ENCODE results near the gene MCAT. TPM values are rescaled to one million over a fixed set of nuclear protein-coding genes. Genes with fewer than 3 reads are reported as not detected.
"Not testable (repeated sequence)": the region's sequence is repeated elsewhere in the genome, so short reads cannot be mapped to it uniquely, and the experiment has no call there.

The MCAT gene
- total RNA-seq, 1 donor from 2014 or later, result 11.5 TPM

DNA sequence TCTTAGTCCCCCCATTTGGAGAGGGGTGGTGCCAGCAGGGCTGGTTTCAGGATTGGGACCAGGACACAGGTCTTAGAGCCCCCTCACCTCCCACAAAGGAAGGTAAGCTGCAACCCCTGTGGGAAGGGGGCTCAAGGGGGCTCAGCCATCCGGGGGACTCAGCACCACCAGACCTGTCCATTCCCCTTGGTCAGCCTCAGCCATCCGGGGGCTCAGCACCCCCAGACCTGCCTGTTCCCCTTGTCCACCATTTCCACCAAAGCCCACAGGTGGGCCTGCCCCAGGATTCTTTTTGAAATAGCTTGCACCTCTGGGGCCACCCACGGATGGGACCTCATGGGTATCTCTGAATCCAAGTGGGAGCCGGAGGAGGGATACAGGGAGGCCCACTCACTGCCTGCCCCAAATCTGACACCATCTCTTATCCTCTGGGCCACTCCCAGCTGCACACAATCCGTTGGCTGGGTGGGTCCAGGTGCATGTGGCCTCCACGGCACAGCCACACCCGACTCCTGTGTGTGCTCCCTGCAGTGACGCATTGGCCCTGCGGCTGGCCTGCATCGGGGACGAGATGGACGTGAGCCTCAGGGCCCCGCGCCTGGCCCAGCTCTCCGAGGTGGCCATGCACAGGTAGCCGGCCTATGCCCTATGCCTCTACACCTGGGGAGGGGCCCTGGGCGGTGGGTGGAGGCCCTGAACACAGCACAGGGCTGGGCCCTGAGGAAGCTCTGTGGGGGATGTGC, 15.9 kb downstream of the MCAT start:
- no peak for DNase-seq (ENCODE audit: low spot score)

DNA sequence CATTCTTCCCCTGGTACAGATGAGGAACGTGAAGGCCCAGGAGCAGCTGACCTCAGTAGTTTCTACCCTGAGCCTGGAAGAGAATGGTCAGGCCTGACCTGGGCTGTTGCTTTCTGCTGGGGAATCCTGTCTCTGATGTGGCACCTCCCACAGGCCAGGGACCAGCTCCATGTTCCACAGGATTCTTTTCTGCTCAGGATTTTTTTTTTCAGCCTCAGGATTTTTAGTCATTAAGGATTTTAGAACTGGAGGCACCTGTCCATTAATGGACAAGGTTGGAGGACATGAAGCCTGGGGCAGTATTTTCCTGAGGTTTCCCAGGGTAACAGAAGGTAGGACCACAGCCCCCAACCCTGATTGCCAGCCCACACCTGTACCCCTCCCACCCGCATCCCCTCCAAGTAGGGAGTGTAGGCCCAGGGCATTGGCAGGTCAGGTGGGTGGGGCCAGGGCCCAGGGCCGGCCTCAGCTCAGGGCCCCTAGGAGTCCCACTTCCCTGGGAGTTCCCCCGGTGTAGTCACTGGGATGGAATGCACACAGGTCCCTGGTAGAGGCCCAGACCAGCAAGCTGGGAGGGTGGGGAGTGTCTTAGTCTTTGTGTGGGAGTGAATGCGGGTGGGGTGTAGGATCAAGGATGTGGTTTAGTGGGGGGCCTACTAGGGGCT, 16.6 kb downstream of the MCAT start:
- no peak for DNase-seq (ENCODE audit: low spot score)

DNA sequence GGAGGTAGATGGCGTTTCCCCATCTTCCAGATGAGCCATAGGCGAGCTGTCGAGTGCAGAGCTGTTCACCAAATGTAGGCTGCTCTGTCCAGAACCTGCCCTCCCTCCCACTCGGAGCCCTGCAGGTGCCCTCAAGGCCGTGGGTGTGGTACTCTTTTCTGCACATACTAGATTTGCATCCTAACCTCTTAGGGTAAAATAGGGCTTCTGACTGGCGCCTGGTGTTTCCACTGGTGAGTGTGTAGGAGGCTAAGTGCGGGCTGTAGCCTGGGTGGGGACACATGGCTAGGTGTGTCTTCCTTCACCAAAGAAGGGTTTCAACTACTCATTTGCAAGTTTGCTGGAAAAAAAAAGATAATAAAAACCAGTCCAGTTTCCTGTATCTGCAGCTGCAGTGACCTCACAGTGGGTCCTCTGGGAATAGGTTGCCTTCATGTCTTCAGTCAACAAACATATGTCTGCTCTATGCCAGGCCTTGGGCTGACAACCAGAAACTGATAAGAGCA, 24.2 kb downstream of the MCAT start:
- DNase-seq (ENCODE audit: low spot score), result no peak

DNA sequence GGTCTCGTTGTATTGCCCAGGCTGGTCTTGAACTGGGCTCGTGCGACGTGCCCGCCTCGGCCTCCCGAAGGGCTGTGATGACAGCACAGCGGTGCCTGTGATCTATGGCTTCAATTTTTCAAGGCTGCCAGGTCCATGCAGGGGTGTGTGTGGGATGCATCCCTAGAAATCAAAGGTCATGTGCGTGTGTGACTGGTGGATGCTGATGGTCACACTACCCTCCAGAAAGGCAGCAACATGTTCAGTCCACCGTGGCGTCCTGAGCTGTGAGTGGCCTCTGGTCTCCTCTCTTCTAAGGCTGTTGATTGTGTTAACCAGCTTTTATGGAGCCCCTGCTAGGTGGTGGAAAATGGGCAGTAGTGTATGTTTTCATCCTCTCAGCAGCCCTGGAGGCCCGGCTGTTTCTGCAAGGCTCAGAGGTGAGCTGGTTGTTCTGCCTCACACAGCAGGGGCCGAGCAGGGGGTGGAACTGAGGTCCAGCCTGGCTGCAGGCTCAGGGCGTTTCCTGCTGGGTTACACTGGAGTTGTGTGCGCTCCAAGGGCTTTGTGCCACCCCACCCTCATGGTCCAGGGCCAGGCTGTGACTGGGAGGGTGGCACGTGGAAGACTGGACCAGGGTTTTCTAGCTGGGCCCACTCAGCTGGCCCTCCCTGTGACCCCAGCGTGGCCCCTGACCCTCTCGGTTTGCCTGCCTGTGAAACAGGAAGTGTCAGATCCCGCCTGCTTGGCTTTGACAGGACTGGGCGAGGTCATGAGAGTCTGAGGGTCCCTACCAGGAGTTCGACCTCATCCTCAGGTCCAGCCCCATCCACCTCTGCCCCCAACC, 25.0 kb downstream of the MCAT start:
- DNase-seq (ENCODE audit: low spot score), result no peak

DNA sequence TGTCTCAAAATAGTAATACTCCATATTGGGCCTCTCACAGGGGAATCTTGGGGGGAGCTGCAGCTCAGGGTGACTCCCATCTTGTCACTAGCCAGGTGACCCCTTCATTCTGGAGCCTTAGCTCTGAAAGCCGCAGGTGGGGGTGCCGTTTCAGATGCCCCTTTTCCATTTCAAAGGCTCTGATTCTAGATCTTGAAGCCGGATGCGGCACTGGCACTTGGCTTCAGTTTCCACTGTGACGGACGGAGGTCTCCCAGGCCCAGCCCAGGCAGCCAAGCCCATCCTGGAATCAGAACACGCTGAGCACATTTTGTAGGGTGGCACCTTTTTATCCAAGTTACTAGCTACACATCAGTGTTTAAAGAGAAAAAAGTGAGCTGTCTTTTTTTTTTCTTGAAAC, 26.3 kb downstream of the MCAT start:
- DNase-seq (ENCODE audit: low spot score), result no peak

DNA sequence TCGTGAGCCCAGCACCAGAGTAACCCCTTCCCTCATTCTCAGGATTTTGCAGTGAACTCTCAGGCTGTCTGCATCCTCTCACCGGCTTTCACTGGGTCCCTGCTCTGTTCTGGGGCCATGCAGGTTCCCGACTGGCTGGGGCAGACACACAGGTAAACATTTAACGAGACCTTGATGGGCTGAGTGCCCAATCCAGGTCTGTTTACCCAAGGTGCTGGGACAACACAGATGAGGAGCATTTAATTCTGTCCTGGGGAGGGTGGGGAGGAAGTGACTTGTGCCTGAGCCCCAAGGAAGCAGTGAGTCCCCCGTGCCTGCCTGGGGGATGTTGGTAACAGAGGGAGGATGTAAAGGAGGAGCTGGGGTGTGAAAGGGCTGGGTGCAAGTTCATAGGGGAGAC, 28.2 kb downstream of the MCAT start:
- DNase-seq (ENCODE audit: low spot score), result no peak

DNA sequence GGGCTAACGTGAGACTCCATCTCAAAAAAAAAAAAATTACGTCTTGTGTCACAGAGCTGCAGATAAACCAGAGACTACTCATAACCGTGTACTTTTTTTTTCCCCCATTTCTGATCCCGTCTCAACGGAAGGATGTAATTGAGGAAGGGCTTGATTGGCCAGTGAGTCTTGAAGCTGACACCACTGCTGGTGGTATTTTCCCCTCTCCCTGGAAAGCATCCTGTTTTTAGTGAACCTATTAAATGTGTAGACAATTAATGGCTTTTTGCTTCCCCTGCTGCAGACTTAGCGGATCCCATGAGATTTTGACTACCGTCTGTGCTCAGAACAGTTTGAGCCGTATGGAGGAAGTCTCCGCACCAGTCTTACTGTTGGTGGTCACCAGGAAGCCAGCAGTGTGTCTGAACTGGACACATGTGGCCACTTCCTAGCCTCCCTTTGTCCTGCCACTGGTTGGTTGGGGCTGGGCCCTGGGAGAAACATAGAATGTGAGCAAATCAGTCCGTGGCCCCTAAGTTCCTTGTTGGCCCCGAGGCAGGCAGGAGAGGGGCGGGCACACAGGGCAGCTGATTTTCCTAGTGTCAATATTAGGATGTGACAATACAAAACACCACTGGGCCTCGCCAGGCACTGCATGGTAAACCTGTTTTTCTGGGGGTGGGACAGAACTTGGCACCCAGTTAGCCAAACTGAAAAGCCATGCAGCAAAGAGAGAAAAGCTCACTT, 29.5 kb downstream of the MCAT start:
- no peak for DNase-seq (ENCODE audit: low spot score)

DNA sequence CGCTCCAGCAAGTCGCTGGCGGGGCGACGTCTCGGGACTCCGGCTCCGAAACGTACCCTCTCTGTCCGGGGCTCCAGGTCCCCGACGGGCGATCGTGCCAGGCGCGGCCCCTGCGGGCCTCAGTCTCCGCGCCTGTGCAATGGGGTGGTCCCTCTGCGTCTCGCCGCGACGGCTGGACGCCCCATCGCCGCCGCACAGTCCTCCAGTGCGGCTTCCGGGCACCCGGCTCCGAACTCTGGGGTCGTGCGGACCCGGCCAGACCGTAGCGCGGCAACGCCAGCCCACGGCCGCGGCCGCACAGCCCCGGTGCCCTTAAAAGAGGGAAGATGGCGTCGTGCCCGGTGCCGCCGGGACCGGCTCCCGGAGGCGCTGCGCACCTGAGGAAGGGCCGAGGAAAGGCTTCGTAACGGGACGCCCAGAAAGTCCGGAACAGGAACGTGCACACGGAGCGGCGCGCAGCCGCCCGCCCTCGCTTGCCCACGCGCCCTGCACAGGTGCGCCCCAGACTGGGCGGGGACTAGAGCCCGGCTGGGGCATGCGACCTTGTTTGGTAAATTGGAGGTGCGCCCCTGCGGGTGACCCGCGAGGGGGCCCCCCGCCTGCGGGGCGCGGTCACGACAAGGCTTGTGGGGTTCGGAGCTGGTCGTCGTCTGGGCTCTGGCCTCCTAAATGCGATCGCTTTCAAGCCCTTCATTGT, 32.1 kb downstream of the MCAT start:
- no peak for DNase-seq (ENCODE audit: low spot score)

DNA sequence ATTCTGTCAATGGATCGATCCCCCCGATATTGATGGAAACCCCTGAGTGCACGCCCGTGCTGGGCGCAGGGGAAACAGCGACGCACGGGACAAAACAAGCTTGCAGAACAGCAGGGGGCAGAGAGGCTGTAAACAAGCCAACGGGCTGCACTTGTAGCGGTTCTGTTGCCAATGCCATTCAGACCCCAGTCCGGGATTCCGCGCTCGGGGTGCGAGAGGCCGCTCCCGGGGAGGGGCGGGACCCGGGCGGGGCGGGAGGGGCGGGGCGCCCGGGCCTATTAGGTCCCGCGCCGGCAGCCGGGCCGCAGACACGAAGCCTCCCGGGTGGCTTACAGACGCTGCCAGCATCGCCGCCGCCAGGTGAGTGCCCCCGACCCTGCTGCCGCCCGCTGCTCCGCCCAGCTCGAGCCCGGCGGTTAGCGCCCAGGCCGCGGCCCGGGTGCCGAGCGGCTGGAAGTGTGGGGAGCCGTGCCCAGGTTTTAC, 32.7 kb downstream of the MCAT start, which contains the start of gene BIK:
TSS of gene BIK (plus strand) at position 307 of the 483 bp plus-strand sequence. CDS start 13,273 bp downstream, outside the sequence.
- no peak for DNase-seq (ENCODE audit: low spot score)

DNA sequence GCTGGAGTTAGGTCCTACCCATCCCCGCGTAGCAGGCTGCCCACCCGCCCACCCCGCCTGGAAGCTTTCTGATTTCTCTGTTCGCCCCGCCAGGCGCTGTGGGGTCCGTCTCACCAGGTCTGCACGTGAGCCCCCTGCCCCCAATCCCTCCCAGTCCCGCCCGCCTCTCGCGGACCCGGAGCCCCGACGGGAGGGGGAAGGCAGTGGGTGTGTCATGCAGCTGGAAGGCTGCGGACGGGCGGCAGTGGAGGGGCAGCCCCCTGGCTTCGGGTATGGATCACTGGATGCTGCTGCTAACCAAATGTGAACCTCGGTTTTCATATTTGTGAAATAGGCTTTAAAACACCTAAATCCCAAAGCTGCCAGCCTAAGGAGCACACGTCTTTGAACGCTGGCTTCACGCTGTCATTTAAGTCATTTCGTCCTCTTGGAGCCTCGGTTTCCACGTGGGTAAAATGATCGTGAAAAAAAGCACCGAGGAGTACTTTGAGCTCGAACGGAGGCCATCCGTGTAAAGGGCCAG, 33.2 kb downstream of the MCAT start:
- DNase-seq (ENCODE audit: low spot score), result no peak

DNA sequence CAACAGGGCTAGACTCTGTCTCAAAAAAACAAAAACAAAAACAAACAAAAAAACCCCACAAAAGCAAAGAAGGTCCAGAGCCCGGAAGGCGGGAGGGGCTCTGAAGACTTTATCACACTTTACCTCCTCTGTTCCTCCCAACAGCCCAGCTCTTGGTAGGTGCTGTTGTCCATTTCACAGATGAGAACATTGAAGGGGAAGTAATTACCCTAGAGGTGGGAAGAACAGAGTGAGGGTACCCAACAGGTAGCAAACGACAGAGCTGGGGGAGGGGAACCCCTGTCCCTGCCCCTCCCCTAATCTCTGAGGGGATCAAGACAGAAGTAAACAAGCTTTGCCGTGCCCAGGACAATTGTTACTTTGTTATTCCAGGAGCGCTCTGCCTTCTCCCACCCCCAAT, 33.7 kb downstream of the MCAT start:
- DNase-seq (ENCODE audit: low spot score), result no peak

DNA sequence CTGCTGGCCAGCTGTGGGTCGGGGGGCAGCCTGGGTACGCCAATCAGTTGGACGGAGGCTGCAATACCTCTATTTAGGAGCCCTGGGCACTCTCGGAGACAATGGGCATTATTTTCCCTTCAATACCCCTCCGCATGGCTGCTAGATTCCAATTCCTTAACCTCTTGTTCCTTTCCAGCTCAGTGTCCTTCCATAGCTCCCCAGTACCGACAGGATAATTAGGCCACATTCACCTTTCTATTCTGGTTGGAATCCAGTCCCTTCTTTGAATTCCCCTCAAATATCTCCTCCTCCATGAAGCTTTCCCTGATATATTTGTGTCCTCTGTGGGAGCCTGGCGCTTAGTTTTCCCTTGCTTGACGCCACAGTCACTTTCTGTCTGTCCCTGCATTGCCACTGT, 36.9 kb downstream of the MCAT start:
- DNase-seq (ENCODE audit: low spot score), result no peak

DNA sequence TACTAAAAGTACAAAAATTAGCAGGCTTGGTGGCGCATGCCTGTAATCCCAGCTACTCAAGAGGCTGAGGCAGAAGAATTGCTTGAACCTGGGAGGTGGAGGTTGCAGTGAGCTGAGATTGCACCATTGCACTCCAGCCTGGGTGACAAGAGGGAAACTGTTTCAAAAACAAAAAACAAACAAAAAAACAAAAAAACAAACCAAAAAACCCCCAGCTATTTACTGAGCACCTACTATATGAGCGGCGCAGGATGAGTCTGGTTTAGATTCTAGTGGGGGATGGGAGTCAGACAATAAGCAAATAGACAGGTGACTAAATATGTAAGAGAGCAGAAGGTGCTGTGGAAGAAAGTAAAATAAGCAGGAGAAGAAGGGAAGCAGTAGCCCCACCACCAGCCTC, 38.2 kb downstream of the MCAT start:
- DNase-seq (ENCODE audit: low spot score), result not testable (repeated sequence)

DNA sequence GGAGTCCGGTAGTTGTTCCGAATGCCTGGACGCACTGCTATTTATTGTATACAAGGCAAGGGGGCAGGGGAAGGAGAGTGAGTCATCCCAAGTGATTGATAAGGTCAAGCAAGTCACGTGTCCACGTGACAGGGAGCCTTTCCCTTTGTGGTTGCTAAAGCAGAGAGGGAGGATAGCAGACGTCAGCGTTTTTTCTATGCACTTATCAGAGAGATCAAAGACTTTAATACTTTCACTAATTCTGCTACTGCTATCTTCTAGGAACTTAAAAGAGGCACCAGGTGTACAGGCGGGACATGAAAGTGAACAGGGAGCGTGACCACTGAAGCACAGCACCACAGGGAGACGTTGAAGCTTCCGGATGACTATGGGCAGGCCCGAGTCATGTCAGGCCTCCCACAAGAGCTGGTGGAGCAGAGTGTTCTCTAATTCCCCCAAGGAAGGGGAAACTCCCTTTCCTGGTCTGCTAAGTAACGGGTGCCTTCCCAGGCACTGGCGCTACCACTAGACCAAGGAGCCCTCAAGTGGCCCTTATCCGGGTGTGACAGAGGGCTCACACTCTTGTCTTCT, 39.1 kb downstream of the MCAT start:
- not testable (repeated sequence) for DNase-seq (ENCODE audit: low spot score)

DNA sequence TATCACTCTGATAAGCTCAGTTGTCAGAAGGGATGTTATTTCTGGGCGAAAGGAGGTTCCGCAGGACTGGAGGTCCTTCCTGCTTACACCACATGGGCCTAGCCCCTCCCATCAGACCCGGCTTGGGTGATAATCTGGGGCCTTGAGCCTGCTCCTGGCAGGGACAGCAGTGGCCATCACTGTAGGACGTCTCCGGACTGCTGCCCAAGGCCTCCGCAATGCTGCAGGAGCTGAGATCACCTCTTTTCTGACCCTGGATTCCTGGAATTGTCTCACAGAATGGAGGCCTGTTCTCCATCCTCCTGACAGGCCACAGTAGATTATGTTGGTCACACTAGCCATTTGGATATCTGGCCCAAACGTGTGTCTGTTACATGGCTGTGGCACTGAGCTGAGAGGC, 41.9 kb downstream of the MCAT start:
- no peak for DNase-seq (ENCODE audit: low spot score)

DNA sequence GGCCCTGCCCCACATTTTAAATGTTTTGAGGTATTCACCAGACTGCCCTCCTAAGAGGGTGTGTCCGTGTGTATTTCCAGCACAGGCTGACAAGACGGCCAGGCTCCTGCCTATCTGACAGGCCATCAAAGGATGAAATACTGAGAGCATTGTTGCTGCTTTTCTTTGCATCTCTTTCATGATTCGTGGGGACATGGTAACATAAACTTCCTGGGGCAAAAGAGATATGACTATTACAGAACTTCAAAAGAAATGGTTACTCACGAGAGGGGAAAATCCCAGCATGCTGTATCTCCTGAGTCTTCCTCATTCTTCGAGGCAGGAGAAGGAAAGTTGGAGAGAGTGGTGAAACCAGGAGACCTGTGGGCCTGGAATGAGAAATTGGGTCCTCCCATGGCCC, 43.0 kb downstream of the MCAT start:
- no peak for DNase-seq (ENCODE audit: low spot score)

DNA sequence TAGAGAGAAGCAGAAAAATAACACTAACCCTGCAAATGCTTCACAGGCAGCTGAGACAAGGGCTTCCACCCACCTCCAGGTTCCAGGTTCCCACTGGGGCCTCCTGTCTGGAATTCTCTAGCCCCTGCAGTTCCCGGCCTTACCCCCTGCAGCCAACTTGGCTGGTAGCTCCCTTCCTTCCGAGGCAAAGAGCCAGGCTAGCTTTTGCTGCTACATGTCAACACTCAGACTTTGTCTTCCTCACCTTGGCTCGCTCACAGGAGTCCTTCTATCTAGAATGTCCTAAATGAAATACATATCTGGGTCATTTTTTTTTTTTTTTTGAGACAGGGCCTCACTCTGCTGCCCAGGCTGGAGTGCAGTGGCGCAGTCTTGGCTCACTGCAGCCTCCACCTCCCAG, 44.1 kb downstream of the MCAT start:
- no peak for DNase-seq (ENCODE audit: low spot score)

DNA sequence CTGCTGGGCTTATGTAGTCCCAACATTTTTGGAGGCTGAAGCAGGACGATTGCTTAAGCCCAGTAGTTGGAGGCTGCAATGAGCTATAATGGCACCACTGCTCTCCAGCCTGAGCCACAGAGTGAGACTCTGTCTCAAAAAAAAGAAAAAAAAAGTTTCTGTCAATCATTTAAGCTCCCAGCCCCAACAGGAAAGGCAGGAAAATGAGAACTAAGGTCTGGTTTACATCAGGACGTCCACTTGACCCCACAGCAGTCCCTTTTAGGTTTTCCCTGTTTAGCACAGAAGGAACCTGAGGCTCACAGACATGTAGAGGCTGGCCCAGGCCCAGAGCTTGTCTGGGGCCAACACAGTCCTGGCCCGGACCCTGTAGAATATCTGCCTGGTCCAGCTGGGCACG, 44.8 kb downstream of the MCAT start:
- no peak for DNase-seq (ENCODE audit: low spot score)

DNA sequence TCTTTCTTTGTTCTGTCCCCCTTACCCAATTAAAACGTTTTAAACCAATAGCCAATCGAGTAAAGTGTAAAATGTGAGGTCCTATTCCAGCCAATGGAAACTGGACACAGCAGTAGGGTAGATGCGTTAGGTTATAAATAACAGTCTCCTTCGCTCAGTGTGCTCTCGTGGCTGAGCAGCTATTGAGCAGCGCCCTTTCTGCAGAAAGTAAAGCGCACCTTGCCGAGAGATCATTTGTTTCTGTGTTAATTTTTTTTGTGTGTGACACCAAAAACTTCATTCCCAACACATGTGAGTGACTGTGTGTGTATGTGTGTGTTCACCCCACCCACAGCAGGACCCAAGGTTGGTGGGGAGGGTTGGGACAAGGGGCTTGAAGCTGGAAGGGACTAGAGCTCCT, 46.8 kb downstream of the MCAT start:
- DNase-seq (ENCODE audit: low spot score), result no peak

DNA sequence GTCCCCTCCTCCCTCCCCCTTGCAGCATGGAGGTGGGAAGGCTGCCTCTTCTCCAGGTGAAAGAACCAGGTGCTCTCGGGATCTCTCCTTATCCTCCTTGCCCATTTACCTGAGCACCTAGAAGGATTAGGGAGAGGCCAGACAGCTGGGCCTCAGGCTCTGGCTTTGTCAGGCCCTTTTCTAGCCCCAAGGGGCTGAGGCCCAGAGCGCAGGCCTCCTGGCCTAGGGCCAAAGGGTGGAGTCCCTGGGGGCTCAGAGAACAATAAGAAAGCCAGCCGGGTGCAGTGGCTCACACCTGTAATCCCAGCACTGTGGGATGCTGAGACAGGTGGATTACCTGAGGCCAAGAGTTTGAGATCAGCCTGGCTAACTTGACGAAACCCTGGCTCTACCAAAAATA, 48.6 kb downstream of the MCAT start:
- no peak for DNase-seq (ENCODE audit: low spot score)

All from mesenteric fat pad (tissue), 1 donor.